WTC11 (cell line): Measurements from ENCODE around the gene CKM.

Experiments
- AFF4 ChIP-seq: sonication (generic); formaldehyde crosslinking; IDR thresholded peaks from 2 replicates; pipeline ENCODE4 v1.8.1; 2023; ENCODE audit warnings: mild to moderate bottlenecking, missing genetic modification reagents, borderline replicate concordance
- CTCF ChIP-seq: fragments of 200-600 bp; IDR thresholded peaks from 2 replicates; pipeline ENCODE4 v1.8.0; 2022; ENCODE audit warnings: antibody characterized with exemption
- E2F1 ChIP-seq: sonication (generic); formaldehyde crosslinking; IDR thresholded peaks from 2 replicates; pipeline ENCODE4 v1.8.0; 2022; ENCODE audit warnings: mild to moderate bottlenecking, missing genetic modification reagents
- E2F4 ChIP-seq: sonication (generic); formaldehyde crosslinking; IDR thresholded peaks from 2 replicates; pipeline ENCODE4 v1.8.1; 2022; ENCODE audit warnings: low read depth, mild to moderate bottlenecking, moderate library complexity, missing genetic modification reagents, borderline replicate concordance
- FOXJ3 ChIP-seq: sonication (generic); formaldehyde crosslinking; IDR thresholded peaks from 2 replicates; pipeline ENCODE4 v1.9.0; 2021; ENCODE audit warnings: missing genetic modification reagents, mild to moderate bottlenecking, borderline replicate concordance
- MAX ChIP-seq: sonication (generic); formaldehyde crosslinking; IDR thresholded peaks from 2 replicates; pipeline ENCODE4 v1.8.0; 2022; ENCODE audit warnings: mild to moderate bottlenecking, missing genetic modification reagents
- NFE2L1 ChIP-seq: sonication (generic); formaldehyde crosslinking; IDR thresholded peaks from 2 replicates; pipeline ENCODE4 v1.8.1; 2023; ENCODE audit warnings: missing genetic modification reagents
- NFYB ChIP-seq: sonication (generic); formaldehyde crosslinking; conservative IDR thresholded peaks from 2 replicates; pipeline ENCODE4 v1.8.0; 2022; ENCODE audit warnings: low read depth, missing genetic modification reagents
- RORB ChIP-seq: fragments of 250-450 bp; sonication (Bioruptor Pico); IDR thresholded peaks from 2 replicates; pipeline ENCODE4 v1.9.0; 2021; ENCODE audit warnings: mild to moderate bottlenecking
- TP53 ChIP-seq: sonication (generic); formaldehyde crosslinking; IDR thresholded peaks from 2 replicates; pipeline ENCODE4 v1.8.1; 2023; ENCODE audit warnings: mild to moderate bottlenecking, missing genetic modification reagents
- ZNF138 ChIP-seq: sonication (generic); formaldehyde crosslinking; conservative IDR thresholded peaks from 2 replicates; pipeline ENCODE4 v1.8.1; 2022; ENCODE audit warnings: mild to moderate bottlenecking, moderate library complexity, missing genetic modification reagents
- ZNF232 ChIP-seq: sonication (generic); formaldehyde crosslinking; IDR thresholded peaks from 2 replicates; pipeline ENCODE4 v1.8.0; 2022; ENCODE audit warnings: mild to moderate bottlenecking, missing genetic modification reagents

GRCh38 chr19:45355910-45356309 is 33.2 kb upstream of the CKM start:
- TF ChIP-seq CTCF (no peak), E2F1 (CRISPR knock-in tag) (no peak), E2F4 (CRISPR knock-in tag) (no peak), MAX (no peak), ZNF138 (CRISPR knock-in tag) (no peak), ZNF232 (CRISPR knock-in tag) (no peak), AFF4 (CRISPR knock-in tag) (no peak), NFYB (no peak), FOXJ3 (no peak), NFE2L1 (CRISPR knock-in tag) (no peak), TP53 (CRISPR knock-in tag) (no peak), RORB (CRISPR knock-in tag) (no peak)
